Chondrocyte (in vitro differentiated cells): Measurements from ENCODE around the gene HNRNPU. TPM values are rescaled to one million over a fixed set of nuclear protein-coding genes. Genes with fewer than 3 reads are reported as not detected.

Experiments
- DNase-seq: peaks from one replicate; pipeline ENCODE4 v3.0.0; 2021; ENCODE audit warnings: mixed read lengths, low spot score
- H3K27ac Mint-ChIP-seq: one replicate; pipeline ENCODE4 v1.8.0; 2021; ENCODE audit warnings: mild to moderate bottlenecking, moderate library complexity, mixed read lengths; ENCODE audit not compliant: unreplicated experiment
- H3K27me3 Mint-ChIP-seq: 2 replicates; pipeline ENCODE4 v1.8.0; 2021; ENCODE audit warnings: low read depth, mixed read lengths
- H3K36me3 Mint-ChIP-seq: 2 replicates; pipeline ENCODE4 v1.8.0; 2021; ENCODE audit warnings: low read depth, mixed read lengths
- H3K4me1 Mint-ChIP-seq: 2 replicates; pipeline ENCODE4 v1.8.0; 2021; ENCODE audit warnings: low read depth, mild to moderate bottlenecking, mixed read lengths
- H3K4me3 Mint-ChIP-seq: one replicate; pipeline ENCODE4 v1.8.0; 2021; ENCODE audit warnings: mild to moderate bottlenecking, moderate library complexity, mixed read lengths; ENCODE audit not compliant: unreplicated experiment
- H3K9me3 Mint-ChIP-seq: 2 replicates; pipeline ENCODE4 v1.8.0; 2021; ENCODE audit warnings: low read depth, mixed read lengths
- total RNA-seq: library from RNA; stranded (reverse); gene quantifications from 3 replicates; pipeline ENCODE4 v1.2.1, GENCODE V29; 2021
- TF ChIP-seq, protein P1 (sequence below): fragments of 200-600 bp; sonication (generic); IDR thresholded peaks from 2 replicates; pipeline ENCODE4 v1.5.0; 2021; ENCODE audit warnings: antibody characterized with exemption, mild to moderate bottlenecking, moderate library complexity

HNRNPU gene
- total RNA-seq, 1 donor from 2014 or later, result 226 TPM

DNA sequence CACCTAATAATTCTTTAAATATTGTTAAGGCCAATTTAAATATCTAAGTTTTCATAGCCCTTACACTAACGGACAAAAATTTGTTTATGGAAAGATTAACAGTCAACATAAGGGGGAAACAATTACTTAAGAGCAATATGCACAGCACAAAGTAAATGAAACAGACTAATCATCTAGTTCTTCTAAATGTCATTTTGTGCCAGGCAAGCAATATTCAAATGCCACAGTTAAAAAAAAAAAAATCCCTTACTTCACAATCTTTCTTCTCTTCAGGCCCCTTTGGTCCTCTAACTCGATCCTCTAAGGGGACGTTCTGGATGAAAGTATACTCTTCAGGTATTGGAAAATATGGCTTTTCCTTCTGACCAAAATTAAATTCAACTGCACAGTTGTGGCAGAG, 6.6 kb downstream of the HNRNPU start:
- H3K4me1 Mint-ChIP-seq, result peaks cover 50% of the 10 kb centered on the region
- H3K9me3 Mint-ChIP-seq, result no peaks in the 10 kb centered on the region

DNA sequence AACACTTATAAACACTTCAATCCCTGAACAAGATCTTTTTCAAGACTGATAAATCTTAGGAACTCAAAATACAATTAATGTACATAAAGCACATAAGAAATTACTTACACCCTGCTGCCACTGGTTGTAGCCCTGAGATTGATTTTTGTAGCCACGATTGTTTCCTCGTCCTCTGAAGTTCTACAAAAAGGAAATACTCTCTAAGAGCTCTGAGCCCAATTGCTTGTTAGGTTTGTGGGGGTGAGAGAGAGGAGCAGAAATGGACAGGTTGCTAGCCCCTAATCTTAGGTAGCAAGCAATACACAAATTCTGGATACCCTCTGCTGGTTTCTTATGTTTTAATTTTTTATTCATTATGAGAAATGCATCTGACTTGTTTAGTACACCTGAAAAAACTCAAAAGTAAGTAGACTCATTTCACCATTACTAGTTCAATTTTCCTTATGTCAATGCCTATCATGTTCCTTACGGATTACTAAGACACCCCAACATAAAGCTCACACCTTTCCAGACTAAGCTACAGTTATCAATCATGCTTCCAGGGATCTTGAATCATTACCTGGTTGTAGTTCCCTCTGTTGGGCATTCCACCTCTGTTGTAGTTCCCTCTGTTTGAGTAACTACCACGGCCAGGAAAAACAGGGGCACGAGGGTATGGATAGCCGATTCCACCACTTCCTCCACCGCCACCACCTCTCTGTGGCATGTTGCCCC, 9.3 kb downstream of the HNRNPU start:
- DNase-seq, result no peak
- peaks cover 51% of the 10 kb centered on the region for H3K36me3 Mint-ChIP-seq
- H3K4me3 Mint-ChIP-seq, result no peak overlapping the region
- H3K9me3 Mint-ChIP-seq, result no peaks in the 10 kb centered on the region
- H3K27ac Mint-ChIP-seq, result peak overlapping the region; percentile 53
- TF ChIP-seq, protein P1, sequence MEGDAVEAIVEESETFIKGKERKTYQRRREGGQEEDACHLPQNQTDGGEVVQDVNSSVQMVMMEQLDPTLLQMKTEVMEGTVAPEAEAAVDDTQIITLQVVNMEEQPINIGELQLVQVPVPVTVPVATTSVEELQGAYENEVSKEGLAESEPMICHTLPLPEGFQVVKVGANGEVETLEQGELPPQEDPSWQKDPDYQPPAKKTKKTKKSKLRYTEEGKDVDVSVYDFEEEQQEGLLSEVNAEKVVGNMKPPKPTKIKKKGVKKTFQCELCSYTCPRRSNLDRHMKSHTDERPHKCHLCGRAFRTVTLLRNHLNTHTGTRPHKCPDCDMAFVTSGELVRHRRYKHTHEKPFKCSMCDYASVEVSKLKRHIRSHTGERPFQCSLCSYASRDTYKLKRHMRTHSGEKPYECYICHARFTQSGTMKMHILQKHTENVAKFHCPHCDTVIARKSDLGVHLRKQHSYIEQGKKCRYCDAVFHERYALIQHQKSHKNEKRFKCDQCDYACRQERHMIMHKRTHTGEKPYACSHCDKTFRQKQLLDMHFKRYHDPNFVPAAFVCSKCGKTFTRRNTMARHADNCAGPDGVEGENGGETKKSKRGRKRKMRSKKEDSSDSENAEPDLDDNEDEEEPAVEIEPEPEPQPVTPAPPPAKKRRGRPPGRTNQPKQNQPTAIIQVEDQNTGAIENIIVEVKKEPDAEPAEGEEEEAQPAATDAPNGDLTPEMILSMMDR, result no peak
- H3K27me3 Mint-ChIP-seq, result no peaks in the 10 kb centered on the region
- H3K4me1 Mint-ChIP-seq, result peaks cover 29% of the 10 kb centered on the region

More for the DNA sequence above, 6.6 kb downstream of the HNRNPU start:
- TF ChIP-seq, protein P1, result no peak
- DNase-seq, result no peak
- Mint-ChIP-seq H3K36me3 (peaks cover 50% of the 10 kb centered on the region), H3K27me3 (no peaks in the 10 kb centered on the region), H3K4me3 (no peak overlapping the region), H3K27ac (peak overlapping the region; percentile 22)

DNA sequence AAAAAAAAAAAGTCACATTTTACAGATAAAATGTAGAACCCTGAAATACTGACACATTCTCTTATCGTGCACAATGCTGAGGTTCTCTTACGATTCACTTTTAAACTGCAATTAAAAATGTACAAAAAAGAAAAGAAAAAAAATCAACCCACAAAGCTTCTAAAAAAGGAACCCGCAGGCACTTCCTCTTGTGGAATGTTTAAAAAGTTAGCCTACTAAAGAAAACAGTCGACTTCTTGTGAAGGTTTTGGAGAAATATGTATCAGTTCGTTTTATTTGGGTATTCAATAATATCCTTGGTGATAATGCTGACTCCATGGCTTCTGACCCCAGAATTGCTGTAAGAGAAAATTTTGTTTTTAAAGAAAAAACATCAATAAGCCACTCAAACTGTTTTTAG, 10.2 kb downstream of the HNRNPU start:
- H3K4me1 Mint-ChIP-seq, result peaks cover 29% of the 10 kb centered on the region

DNA sequence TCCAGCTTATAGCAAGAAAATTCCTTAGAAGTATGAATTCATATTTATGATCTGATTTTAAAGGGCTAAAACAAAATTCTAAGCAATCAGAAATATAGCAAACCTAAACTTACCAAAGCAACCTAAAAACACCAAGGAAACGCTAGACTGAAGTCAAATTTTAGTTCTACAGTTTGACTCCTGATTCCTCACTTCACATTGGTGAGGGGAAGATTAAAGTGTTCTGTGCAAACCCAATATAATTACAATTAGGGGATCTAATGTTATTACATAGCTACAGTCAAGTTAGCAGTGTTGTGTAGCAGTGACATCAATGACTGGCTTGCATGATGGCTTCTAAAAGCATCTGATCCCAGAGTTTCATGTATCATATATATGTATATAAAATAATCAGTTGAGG, 11.6 kb downstream of the HNRNPU start:
- Mint-ChIP-seq H3K36me3 (peaks cover 46% of the 10 kb centered on the region), H3K27ac (no peak overlapping the region), H3K27me3 (no peaks in the 10 kb centered on the region), H3K9me3 (no peaks in the 10 kb centered on the region), H3K4me1 (peaks cover 18% of the 10 kb centered on the region), H3K4me3 (no peak overlapping the region)
- TF ChIP-seq, protein P1, result no peak
- no peak for DNase-seq

More for the DNA sequence above, 10.2 kb downstream of the HNRNPU start:
- TF ChIP-seq, protein P1, result no peak
- no peak for DNase-seq
- peaks cover 51% of the 10 kb centered on the region for H3K36me3 Mint-ChIP-seq
- H3K27me3 Mint-ChIP-seq, result no peaks in the 10 kb centered on the region
- H3K4me3 Mint-ChIP-seq, result no peak overlapping the region
- H3K9me3 Mint-ChIP-seq, result no peaks in the 10 kb centered on the region
- no peak overlapping the region for H3K27ac Mint-ChIP-seq

DNA sequence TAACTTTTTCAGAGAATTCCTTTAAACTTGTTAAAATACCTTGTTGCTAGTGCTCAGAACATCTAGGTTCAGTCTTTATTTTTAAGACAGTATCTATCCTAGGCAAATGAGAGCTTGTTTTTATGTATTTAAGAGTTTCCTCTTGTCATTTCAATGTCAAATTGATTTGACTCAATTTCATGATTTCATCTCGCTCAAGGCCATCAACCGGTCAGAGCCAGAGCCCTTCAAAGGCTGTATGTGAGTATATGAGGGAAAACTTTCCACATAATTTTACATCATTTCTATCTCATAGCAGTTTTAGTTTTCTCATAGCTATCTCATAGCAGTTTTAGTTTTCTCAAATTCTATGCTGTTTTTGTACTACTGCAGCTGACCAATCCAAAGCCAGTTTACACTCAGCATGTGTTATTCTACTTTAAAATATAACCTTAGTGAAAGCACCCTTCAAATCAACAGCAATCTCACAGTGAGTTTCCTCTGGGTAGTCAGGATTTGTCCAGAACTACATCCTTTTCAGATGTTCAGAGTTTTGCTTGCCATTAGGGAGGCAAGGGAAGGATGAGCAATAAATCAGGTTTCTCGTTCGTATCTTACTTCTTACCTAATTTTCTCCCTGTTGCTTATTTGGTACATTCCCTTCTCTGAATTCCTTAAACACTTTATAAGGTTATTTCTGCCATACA, 12.7 kb downstream of the HNRNPU start:
- H3K4me3 Mint-ChIP-seq, result no peak overlapping the region
- peaks cover 15% of the 10 kb centered on the region for H3K4me1 Mint-ChIP-seq
- H3K36me3 Mint-ChIP-seq, result peaks cover 38% of the 10 kb centered on the region
- no peaks in the 10 kb centered on the region for H3K27me3 Mint-ChIP-seq
- TF ChIP-seq, protein P1, result no peak
- peak overlapping the region; percentile 53 for H3K27ac Mint-ChIP-seq
- no peaks in the 10 kb centered on the region for H3K9me3 Mint-ChIP-seq
- DNase-seq, result no peak
